Measurements from ENCODE around the gene PTPN3. TPM values are rescaled to one million over a fixed set of nuclear protein-coding genes. Genes with fewer than 3 reads are reported as not detected.

The PTPN3 gene
- total and polyA plus RNA-seq, 2 experiments from 2014 or later, result 1.4 to 2.6 TPM

GRCh38 chr9:109467936-109468335, 30.2 kb downstream of the PTPN3 start (continued):
- TF ChIP-seq, protein P1, sequence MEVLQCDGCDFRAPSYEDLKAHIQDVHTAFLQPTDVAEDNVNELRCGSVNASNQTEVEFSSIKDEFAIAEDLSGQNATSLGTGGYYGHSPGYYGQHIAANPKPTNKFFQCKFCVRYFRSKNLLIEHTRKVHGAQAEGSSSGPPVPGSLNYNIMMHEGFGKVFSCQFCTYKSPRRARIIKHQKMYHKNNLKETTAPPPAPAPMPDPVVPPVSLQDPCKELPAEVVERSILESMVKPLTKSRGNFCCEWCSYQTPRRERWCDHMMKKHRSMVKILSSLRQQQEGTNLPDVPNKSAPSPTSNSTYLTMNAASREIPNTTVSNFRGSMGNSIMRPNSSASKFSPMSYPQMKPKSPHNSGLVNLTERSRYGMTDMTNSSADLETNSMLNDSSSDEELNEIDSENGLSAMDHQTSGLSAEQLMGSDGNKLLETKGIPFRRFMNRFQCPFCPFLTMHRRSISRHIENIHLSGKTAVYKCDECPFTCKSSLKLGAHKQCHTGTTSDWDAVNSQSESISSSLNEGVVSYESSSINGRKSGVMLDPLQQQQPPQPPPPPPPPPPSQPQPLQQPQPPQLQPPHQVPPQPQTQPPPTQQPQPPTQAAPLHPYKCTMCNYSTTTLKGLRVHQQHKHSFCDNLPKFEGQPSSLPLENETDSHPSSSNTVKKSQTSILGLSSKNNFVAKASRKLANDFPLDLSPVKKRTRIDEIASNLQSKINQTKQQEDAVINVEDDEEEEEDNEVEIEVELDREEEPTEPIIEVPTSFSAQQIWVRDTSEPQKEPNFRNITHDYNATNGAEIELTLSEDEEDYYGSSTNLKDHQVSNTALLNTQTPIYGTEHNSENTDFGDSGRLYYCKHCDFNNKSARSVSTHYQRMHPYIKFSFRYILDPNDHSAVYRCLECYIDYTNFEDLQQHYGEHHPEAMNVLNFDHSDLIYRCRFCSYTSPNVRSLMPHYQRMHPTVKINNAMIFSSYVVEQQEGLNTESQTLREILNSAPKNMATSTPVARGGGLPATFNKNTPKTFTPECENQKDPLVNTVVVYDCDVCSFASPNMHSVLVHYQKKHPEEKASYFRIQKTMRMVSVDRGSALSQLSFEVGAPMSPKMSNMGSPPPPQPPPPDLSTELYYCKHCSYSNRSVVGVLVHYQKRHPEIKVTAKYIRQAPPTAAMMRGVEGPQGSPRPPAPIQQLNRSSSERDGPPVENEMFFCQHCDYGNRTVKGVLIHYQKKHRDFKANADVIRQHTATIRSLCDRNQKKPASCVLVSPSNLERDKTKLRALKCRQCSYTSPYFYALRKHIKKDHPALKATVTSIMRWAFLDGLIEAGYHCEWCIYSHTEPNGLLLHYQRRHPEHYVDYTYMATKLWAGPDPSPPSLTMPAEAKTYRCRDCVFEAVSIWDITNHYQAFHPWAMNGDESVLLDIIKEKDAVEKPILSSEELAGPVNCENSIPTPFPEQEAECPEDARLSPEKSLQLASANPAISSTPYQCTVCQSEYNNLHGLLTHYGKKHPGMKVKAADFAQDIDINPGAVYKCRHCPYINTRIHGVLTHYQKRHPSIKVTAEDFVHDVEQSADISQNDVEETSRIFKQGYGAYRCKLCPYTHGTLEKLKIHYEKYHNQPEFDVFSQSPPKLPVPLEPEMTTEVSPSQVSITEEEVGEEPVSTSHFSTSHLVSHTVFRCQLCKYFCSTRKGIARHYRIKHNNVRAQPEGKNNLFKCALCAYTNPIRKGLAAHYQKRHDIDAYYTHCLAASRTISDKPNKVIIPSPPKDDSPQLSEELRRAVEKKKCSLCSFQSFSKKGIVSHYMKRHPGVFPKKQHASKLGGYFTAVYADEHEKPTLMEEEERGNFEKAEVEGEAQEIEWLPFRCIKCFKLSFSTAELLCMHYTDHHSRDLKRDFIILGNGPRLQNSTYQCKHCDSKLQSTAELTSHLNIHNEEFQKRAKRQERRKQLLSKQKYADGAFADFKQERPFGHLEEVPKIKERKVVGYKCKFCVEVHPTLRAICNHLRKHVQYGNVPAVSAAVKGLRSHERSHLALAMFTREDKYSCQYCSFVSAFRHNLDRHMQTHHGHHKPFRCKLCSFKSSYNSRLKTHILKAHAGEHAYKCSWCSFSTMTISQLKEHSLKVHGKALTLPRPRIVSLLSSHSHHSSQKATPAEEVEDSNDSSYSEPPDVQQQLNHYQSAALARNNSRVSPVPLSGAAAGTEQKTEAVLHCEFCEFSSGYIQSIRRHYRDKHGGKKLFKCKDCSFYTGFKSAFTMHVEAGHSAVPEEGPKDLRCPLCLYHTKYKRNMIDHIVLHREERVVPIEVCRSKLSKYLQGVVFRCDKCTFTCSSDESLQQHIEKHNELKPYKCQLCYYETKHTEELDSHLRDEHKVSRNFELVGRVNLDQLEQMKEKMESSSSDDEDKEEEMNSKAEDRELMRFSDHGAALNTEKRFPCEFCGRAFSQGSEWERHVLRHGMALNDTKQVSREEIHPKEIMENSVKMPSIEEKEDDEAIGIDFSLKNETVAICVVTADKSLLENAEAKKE (CRISPR knock-in tag; IDR thresholded peaks at IDR 0.05), result no peak
- TF ChIP-seq STAT1 (IDR thresholded peaks at IDR 0.05; ENCODE audit: unreplicated experiment), result no peak
- no peak for TF ChIP-seq JUNB (IDR thresholded peaks at IDR 0.05; ENCODE audit: unreplicated experiment)
- TF ChIP-seq NANOG (IDR thresholded peaks at IDR 0.05; ENCODE audit: borderline replicate concordance), result no peak
- TF ChIP-seq CREB1 (CRISPR knock-in tag; IDR thresholded peaks at IDR 0.05; ENCODE audit: low read depth), result no peak

DNA sequence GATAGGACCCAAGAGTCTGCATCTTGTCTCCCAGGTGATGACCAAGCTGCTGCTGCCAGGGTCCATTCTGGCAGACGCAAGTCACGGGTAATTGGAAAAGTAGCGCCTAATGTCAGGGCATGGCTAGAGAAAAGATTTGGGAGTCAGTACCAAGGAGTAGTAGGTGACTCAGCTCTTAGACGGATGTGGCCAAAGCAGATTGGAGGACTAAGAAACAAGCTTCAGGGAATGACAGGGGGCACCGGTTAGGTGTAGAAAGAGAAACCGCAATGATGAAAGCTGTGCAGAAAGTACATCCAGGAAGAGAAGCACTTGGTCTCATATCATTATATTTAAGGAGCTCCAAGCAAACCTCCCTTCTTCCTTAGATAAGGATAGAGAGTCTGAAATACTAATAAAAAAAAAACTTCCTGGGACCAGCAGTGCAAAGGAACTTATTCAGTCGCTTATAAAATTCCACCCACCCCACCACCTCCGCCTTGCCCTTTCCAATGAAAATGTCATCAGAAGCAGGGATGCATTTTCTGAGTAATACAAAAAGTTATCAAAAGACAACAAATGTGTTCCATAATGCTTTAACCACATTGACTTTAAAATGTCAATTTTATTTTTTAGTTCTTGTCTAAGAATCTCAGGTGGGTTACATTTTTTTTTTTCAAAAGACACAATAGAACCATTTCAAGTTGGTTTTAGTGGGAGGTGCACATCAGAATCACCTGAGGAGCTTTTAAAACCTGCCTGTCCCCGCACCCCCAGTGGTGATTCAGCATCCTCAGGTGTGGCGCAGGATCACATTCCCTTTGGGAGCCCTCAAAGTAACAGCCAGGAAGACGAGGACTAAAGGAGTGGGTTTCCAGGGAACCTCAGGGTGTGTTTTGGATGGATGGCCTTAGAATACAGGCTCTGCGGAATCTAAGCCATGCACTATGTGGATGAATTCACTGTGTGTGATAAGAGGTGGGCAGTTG, 31.2 kb downstream of the PTPN3 start:
- Mint-ChIP-seq H3K4me1 (peaks cover 8% of the 10 kb centered on the region), H3K4me3 (no peak overlapping the region), H3K9me3 (no peaks in the 10 kb centered on the region), H3K36me3 (ENCODE audit: low read depth) (no peaks in the 10 kb centered on the region), H3K27ac (peak overlapping the region; percentile 5; the same call in 1 of the 2 replicates), H3K27me3 (ENCODE audit: insufficient read depth, low read depth, poor library complexity) (peaks cover 8% of the 10 kb centered on the region)
- Histone ChIP-seq H3K9me2 (ENCODE audit: insufficient read depth) (no peaks in the 10 kb centered on the region), H2AFZ (0 out of 2 replicates have a peak overlapping the region, but pooled peaks have one; percentile 43), H3K27me3 (ENCODE audit: insufficient read depth) (no peaks in the 10 kb centered on the region), H4K20me1 (replicated peaks; ENCODE audit: insufficient read depth) (no peaks in the 10 kb centered on the region), H3K27ac (ENCODE audit: low read depth) (no peak overlapping the region), H3F3A (replicated peaks; ENCODE audit: low read depth) (no peaks in the 10 kb centered on the region), H3K36me3 (ENCODE audit: insufficient read depth) (no peaks in the 10 kb centered on the region), H3K4me2 (no peak overlapping the region), H3K4me1 (ENCODE audit: insufficient read depth) (peaks cover 6% of the 10 kb centered on the region; the same call in 1 of the 2 replicates), H3K4me3 (no peak overlapping the region), H3K79me2 (replicated peaks; ENCODE audit: insufficient read depth) (no peaks in the 10 kb centered on the region)
- DNase-seq (ENCODE audit: low spot score), result no peak
- no peak for ATAC-seq
- TF ChIP-seq CREB1 (CRISPR knock-in tag; IDR thresholded peaks at IDR 0.05; ENCODE audit: low read depth) (no peak), CTCF (conservative IDR thresholded peaks at IDR 0.05; ENCODE audit: low read depth in 2 of 2) (no peak), STAT1 (IDR thresholded peaks at IDR 0.05; ENCODE audit: unreplicated experiment) (no peak)
